DOHH2 (cell line): Measurements from ENCODE around the gene CNTN1.

Source experiments
- H3F3A ChIP-seq: fragments of 200-600 bp; sonication (generic), shearing (Covaris generic); 2 replicates; pipeline ENCODE4 v1.6.0; 2016; ENCODE audit warnings: antibody characterized with exemption, mild to moderate bottlenecking; ENCODE audit not compliant: control insufficient read depth, insufficient read depth
- H3K27ac ChIP-seq: fragments of 200-600 bp; sonication (generic); 2 replicates; pipeline ENCODE4 v1.5.1; 2014; ENCODE audit warnings: low read depth, mild to moderate bottlenecking, low read length, moderate library complexity
- H3K27me3 ChIP-seq: fragments of 200-600 bp; sonication (generic); 2 replicates; pipeline ENCODE4 v1.6.1; 2014; ENCODE audit warnings: mild to moderate bottlenecking, low read length, mixed read lengths; ENCODE audit not compliant: control insufficient read depth
- H3K36me3 ChIP-seq: fragments of 200-600 bp; sonication (generic); 2 replicates; pipeline ENCODE4 v1.6.1; 2014; ENCODE audit warnings: mild to moderate bottlenecking, low read length, moderate library complexity, mixed read lengths; ENCODE audit not compliant: control insufficient read depth
- H3K4me1 ChIP-seq: fragments of 200-600 bp; sonication (generic); 2 replicates; pipeline ENCODE4 v1.6.1; 2014; ENCODE audit warnings: mild to moderate bottlenecking, low read length, mixed read lengths; ENCODE audit not compliant: control insufficient read depth
- H3K4me2 ChIP-seq: fragments of 200-600 bp; sonication (generic); 2 replicates; pipeline ENCODE4 v1.6.0; 2014; ENCODE audit warnings: mild to moderate bottlenecking, low read length, moderate library complexity
- H3K4me3 ChIP-seq: fragments of 200-600 bp; sonication (generic); 2 replicates; pipeline ENCODE4 v1.5.1; 2014; ENCODE audit warnings: mild to moderate bottlenecking, low read length, mixed read lengths
- H3K79me2 ChIP-seq: fragments of 200-600 bp; sonication (generic); 2 replicates; pipeline ENCODE4 v1.6.1; 2014; ENCODE audit warnings: mild to moderate bottlenecking, low read length, mixed read lengths; ENCODE audit not compliant: control insufficient read depth
- H3K9me2 ChIP-seq: fragments of 200-600 bp; sonication (generic); replicated peaks from 2 replicates; pipeline ENCODE4 v1.6.1; 2014; ENCODE audit warnings: mild to moderate bottlenecking, low read length, mixed read lengths; ENCODE audit not compliant: control insufficient read depth
- H3K9me3 ChIP-seq: fragments of 200-600 bp; sonication (generic); 2 replicates; pipeline ENCODE4 v1.6.1; 2014; ENCODE audit warnings: antibody characterized with exemption, low read length, mixed read lengths; ENCODE audit not compliant: control insufficient read depth, insufficient read depth
- H4K20me1 ChIP-seq: fragments of 200-600 bp; sonication (generic); 2 replicates; pipeline ENCODE4 v1.6.0; 2014; ENCODE audit warnings: low read depth, mild to moderate bottlenecking, antibody characterized with exemption, low read length, moderate library complexity; ENCODE audit not compliant: control insufficient read depth, insufficient read depth
- EZH2phosphoT487 ChIP-seq: fragments of 200-600 bp; sonication (generic); IDR thresholded peaks from 2 replicates; pipeline ENCODE4 v1.6.1; 2017; ENCODE audit warnings: borderline replicate concordance, mild to moderate bottlenecking, antibody characterized with exemption, low read length, moderate library complexity, mixed read lengths
- TF ChIP-seq, protein P1 (sequence below): fragments of 200-600 bp; sonication (generic); IDR thresholded peaks from one replicate; pipeline ENCODE4 v1.5.1; 2014; ENCODE audit warnings: antibody characterized with exemption, mild to moderate bottlenecking, low read depth, low read length; ENCODE audit not compliant: poor library complexity, severe bottlenecking

CNTN1 gene

DNA sequence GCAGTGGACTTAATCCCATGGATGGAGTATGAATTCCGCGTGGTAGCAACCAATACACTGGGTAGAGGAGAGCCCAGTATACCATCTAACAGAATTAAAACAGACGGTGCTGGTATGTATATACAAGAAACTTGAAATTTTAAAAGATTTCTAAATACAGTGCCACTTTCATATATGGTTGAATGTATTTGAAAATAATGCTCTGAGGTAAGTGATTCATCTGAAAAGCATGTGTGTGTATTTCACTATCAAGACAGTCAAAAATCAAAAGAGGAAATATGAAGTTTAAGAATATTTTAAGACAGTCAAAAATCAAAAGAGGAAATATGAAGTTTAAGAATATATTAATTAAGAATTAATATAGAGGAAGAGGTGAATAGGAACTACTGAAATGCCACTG lies 300.9 kb downstream of the CNTN1 start:
- H3K27me3 ChIP-seq = no peaks in the 10 kb centered on the region
- TF ChIP-seq EZH2phosphoT487 = no peak
- H3K4me1 ChIP-seq = no peaks in the 10 kb centered on the region
- no peak overlapping the region for H3K27ac ChIP-seq
- H3F3A ChIP-seq = no peaks in the 10 kb centered on the region
- no peaks in the 10 kb centered on the region for H3K36me3 ChIP-seq
- H3K9me3 ChIP-seq = no peaks in the 10 kb centered on the region
- H3K9me2 ChIP-seq = no peaks in the 10 kb centered on the region
- H4K20me1 ChIP-seq = no peaks in the 10 kb centered on the region
- H3K4me3 ChIP-seq = no peak overlapping the region
- H3K79me2 ChIP-seq = no peaks in the 10 kb centered on the region
- no peak overlapping the region for H3K4me2 ChIP-seq

DNA sequence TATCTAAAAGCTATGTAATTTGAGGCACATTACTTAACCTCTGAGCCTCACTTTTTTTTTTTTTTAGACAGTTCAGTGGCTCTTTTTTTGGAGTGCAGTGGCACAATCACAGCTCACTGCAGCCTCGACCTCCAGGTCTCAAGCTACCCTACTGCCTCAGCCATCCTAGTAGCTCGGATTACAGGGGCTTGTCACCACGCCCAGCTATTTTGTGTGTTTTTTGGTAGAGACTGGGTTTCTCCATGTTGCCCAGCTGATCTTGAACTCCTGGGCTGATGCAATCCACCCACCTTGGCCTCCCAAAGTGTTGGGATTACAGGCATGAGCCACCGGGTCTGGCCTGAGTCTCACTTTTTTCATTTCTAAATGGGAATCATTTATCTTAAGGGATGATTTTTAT lies 303.9 kb downstream of the CNTN1 start:
- TF ChIP-seq, protein P1, sequence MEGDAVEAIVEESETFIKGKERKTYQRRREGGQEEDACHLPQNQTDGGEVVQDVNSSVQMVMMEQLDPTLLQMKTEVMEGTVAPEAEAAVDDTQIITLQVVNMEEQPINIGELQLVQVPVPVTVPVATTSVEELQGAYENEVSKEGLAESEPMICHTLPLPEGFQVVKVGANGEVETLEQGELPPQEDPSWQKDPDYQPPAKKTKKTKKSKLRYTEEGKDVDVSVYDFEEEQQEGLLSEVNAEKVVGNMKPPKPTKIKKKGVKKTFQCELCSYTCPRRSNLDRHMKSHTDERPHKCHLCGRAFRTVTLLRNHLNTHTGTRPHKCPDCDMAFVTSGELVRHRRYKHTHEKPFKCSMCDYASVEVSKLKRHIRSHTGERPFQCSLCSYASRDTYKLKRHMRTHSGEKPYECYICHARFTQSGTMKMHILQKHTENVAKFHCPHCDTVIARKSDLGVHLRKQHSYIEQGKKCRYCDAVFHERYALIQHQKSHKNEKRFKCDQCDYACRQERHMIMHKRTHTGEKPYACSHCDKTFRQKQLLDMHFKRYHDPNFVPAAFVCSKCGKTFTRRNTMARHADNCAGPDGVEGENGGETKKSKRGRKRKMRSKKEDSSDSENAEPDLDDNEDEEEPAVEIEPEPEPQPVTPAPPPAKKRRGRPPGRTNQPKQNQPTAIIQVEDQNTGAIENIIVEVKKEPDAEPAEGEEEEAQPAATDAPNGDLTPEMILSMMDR = no peak
- no peak for TF ChIP-seq EZH2phosphoT487

DNA sequence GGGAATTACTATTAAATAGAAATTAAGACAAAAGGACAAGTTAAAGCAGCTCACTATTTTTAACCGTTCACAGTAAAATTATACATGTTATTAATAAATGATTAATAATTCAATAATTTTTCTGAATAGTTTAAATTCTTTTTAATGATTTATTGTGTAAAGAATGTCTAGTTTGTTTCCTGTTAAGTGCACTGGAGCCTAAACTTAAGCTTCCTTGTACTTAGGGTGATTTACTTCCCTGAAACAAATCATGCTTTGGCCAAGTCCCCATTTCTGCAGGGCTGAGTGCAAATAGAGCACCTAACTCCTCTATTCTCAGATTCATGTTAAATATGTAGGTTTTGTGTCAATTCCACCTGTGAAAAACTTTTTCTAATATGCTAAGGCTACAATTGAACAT lies 307.0 kb downstream of the CNTN1 start:
- Histone ChIP-seq H3K27me3 (no peaks in the 10 kb centered on the region), H3K36me3 (no peaks in the 10 kb centered on the region), H3K9me3 (no peaks in the 10 kb centered on the region), H3K4me3 (no peak overlapping the region), H3K79me2 (no peaks in the 10 kb centered on the region), H3K9me2 (no peaks in the 10 kb centered on the region), H3K4me1 (no peaks in the 10 kb centered on the region), H3K27ac (no peak overlapping the region), H4K20me1 (no peaks in the 10 kb centered on the region), H3K4me2 (no peak overlapping the region), H3F3A (no peaks in the 10 kb centered on the region)
- TF ChIP-seq, protein P1 = no peak
- TF ChIP-seq EZH2phosphoT487 = no peak

More for the DNA sequence above, 303.9 kb downstream of the CNTN1 start:
- Histone ChIP-seq H3K4me2 (no peak overlapping the region), H3F3A (no peaks in the 10 kb centered on the region), H3K79me2 (no peaks in the 10 kb centered on the region), H3K9me3 (no peaks in the 10 kb centered on the region), H3K4me3 (no peak overlapping the region), H3K9me2 (no peaks in the 10 kb centered on the region), H3K36me3 (no peaks in the 10 kb centered on the region), H3K27me3 (no peaks in the 10 kb centered on the region), H4K20me1 (no peaks in the 10 kb centered on the region), H3K27ac (no peak overlapping the region), H3K4me1 (no peaks in the 10 kb centered on the region)

DNA sequence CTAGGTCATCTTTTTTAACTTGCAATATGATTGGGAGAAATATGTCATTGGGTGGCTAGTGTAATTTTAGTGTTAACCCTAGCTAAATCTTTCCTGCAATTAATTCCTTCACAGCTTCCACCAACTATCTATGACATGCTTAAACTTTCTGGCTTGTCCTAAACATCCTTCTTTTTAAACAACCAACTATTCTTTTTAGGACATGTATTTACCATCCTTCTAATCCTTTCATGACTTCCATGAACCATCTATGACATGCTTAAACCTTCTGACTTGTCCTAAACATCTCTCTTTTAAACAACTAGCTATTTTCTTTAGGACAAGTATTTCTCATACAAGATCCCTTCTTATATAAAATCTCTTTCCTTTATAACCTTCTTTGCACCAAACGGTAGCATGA lies 316.2 kb downstream of the CNTN1 start:
- Histone ChIP-seq H3K4me1 (no peaks in the 10 kb centered on the region), H3K27me3 (no peaks in the 10 kb centered on the region), H3K36me3 (no peaks in the 10 kb centered on the region), H3F3A (no peaks in the 10 kb centered on the region), H3K9me2 (no peaks in the 10 kb centered on the region), H3K4me2 (no peak overlapping the region), H3K4me3 (no peak overlapping the region), H3K79me2 (no peaks in the 10 kb centered on the region), H4K20me1 (no peaks in the 10 kb centered on the region), H3K27ac (no peak overlapping the region), H3K9me3 (peaks cover 34% of the 10 kb centered on the region; the same call in 1 of the 2 replicates)
- no peak for TF ChIP-seq EZH2phosphoT487
- TF ChIP-seq, protein P1 = no peak
